ENCODE measurements around the gene MIR17HG. TPM values are rescaled to one million over a fixed set of nuclear protein-coding genes. Genes with fewer than 3 reads are reported as not detected.
"Not testable (repeated sequence)": the region's sequence is repeated elsewhere in the genome, so short reads cannot be mapped to it uniquely, and the experiment has no call there.

Gene MIR17HG
- polyA plus RNA-seq, 12 donors: 1.3 to 5.4 (median 3.8) TPM; not detected in 2

DNA sequence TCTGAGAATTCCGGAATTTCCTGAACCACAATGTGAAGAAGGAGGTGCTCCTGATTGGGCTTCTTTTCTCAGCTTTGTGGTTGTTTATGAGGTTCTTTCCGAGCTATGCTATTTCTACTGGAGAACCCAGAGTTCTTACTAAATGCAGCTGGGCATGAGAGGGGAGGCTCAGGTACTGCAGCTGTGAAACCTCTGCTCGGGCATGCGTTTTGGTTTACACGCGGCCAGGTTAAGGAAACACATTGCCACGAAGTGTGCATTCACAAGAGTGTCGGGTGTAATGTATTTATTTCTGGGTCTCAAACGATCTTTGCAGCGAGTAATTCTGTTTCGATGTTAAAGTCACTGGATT, 661 bp upstream of the MIR17HG start:
- no peak for DNase-seq

GRCh38 chr13:91347996-91348905, 764 bp downstream of the MIR17HG start:
- DNase-seq: peak; percentile 21

GRCh38 chr13:91348906-91349435, 1.5 kb downstream of the MIR17HG start:
- peak; percentile 96 for DNase-seq

GRCh38 chr13:91349992-91350911, 2.8 kb downstream of the MIR17HG start:
- DNase-seq: no peak

DNA sequence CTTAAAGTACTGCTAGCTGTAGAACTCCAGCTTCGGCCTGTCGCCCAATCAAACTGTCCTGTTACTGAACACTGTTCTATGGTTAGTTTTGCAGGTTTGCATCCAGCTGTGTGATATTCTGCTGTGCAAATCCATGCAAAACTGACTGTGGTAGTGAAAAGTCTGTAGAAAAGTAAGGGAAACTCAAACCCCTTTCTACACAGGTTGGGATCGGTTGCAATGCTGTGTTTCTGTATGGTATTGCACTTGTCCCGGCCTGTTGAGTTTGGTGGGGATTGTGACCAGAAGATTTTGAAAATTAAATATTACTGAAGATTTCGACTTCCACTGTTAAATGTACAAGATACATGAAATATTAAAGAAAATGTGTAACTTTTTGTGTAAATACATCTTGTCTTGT, 3.6 kb downstream of the MIR17HG start:
- no peak for DNase-seq

DNA sequence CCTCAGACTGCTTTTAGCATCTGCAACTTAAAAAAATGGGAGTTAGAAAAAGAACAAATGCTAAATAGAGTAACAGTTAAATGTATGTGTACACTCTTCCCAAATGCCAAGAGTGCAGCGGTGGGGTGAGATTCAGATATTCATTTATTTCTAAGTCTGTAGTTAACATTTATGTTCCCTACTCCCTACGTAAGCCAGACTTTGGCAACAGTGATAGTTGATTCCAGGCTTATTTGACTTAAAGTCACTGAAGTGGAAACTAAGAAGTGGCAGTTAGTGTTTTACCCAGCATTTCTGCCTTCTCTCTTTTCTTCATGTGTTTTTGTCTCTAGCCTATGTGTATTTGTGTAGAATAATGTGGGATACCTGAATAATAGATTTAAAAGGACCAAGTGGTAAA, 4.5 kb downstream of the MIR17HG start:
- DNase-seq: no peak

GRCh38 chr13:91352891-91353290, 5.4 kb downstream of the MIR17HG start:
- DNase-seq: not testable (repeated sequence)

DNA sequence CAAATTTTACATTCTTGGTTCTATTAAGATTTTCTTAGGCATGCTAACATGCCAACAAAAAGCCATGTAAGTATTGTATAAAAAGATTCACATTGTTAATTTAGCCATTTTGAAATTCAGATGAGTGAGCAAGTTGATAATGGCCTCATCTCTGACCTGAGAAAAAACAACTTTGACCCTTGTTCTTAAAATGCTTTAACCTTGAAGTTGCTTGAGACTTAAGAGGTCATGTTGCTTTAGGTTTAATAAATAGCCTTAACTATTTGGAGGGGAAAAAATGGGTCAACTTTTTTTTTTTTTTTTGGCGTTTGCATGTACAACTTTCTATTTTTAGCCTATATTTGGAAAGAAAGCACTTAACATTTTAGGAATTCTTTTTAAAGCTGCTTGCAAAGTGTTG, 6.0 kb downstream of the MIR17HG start:
- DNase-seq: no peak

GRCh38 chr13:91355099-91355825, 7.8 kb downstream of the MIR17HG start:
- no peak for DNase-seq

GRCh38 chr13:91355826-91356710, 8.6 kb downstream of the MIR17HG start:
- DNase-seq: no peak

- DNase-seq: no peak
Measured at GRCh38 chr13:91356919-91357612, 9.6 kb downstream of the MIR17HG start.

DNA sequence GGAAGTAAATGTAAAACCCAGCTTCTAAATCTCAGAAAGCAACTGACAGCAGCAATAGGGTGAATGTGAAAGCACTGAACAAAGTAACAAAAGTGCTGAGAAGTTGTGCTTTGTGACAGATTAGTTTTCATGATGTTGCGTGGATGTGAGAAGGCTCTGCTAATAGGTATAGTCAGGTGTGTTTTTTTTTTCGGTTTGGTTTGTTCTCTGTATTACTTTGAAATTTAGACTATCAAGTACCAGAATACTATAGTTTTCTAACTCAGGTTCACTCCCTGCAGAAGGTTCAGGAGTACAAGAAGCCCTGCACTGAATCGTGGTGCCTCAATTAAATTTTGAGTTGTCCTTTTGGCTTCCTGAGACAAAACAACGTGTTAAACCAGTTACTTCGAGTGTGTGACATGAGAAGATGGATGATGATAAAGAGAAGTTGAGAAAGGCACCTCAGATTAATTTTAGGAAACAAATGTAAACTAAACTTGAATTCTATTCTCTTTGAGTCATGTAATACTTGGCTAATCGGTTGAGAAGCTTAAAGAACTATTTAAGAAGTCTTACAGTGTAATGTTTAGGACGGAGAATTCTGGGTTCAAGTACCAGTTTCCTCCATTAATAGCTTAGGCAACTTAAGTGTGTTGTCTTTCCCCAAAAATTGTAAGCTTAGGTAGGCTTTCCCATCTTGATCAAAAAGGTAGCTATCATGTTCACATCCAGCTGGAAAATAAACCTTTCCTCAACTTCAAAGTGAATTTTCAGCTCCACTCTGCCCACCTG, 10.3 kb downstream of the MIR17HG start:
- no peak for DNase-seq

- DNase-seq: no peak
Measured at GRCh38 chr13:91358387-91358782, 10.9 kb downstream of the MIR17HG start.

- no peak for DNase-seq
Measured at GRCh38 chr13:91359111-91359510, 11.6 kb downstream of the MIR17HG start.

DNA sequence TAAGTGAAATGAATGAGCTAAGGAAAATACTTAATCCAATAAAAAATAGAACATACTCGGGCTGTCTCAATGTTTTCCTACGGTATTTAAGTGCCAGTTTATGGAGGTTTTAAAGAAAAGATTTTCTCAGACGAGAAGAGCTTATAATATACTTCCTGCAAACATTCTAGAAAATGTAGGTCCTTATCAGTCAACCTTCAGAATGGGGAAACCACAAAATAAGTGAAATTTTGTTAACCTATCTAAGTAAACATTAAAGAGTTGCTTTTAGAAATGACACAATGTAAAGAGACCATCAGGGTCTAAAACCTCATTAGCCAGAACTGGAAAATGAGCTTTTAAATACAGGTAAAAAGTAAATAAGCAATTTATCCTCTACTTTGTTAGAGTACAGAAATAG, 12.1 kb downstream of the MIR17HG start:
- DNase-seq: no peak

DNA sequence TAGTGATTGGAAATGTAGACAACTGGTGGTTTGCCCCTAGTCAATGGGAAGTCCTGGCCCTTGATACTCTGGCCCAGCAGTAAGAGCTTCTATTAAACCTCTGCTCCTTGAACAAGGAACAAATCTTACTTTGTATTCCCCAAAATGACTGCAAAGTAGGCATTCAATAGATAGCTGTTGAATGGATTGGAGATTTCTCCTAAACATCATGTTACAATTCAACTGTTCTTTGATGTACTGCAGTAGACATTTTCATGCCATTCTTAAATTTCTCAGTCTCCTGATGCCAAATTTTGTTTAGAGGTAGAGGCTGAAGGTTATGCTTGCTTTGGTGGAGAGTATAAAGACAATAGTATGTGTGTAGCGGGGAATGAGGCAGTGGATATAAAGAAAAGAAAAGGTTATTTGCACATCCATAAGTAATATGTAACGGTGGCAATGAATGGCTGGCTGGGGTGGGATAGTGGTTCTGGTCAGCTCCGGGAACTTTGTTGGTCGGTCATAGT, 12.8 kb downstream of the MIR17HG start:
- no peak for DNase-seq

GRCh38 chr13:91361755-91362271, 14.3 kb downstream of the MIR17HG start:
- no peak for DNase-seq

DNA sequence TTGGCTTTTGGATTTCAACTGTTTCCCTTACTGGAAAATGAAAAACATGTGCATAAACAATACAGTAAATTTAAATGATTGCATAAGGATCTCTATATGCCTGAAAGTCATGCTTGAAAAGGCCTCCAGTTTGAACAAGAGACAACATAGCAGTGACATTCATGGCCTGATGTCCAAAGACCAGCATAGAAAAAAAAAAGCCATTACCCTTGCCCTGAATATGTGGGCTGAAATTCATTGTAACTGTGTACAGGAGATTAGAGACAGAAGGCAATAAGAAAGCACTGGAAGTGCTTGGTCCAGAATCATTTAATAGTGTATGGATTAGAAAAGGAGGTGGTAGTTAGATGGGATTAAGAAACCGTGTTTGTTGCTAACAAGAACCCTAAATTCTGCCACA, 15.4 kb downstream of the MIR17HG start:
- no peak for DNase-seq

GRCh38 chr13:91368101-91368500, 20.6 kb downstream of the MIR17HG start:
- DNase-seq: no peak

All from muscle of arm (tissue), 12 donors.